Peyer's patch (tissue), 4 donors: Measurements from ENCODE around the gene SHB. TPM values are rescaled to one million over a fixed set of nuclear protein-coding genes. Genes with fewer than 3 reads are reported as not detected.
"Not testable (repeated sequence)": the region's sequence is repeated elsewhere in the genome, so short reads cannot be mapped to it uniquely, and the experiment has no call there.

Source experiments
- DNase-seq, 3 donors: peaks; one replicate each; pipeline ENCODE4 v3.0.0-alpha.2; 2017 to 2019
- H3K27ac ChIP-seq, 4 donors: fragments of 200-600 bp; sonication (generic); one replicate each; pipeline ENCODE4 v1.5.1; 2016 to 2019
- H3K27me3 ChIP-seq, 2 donors: fragments of 200-600 bp; sonication (generic); one replicate each; pipeline ENCODE4 v1.5.1; 2019
- H3K36me3 ChIP-seq, 3 donors: fragments of 200-600 bp; sonication (generic); one replicate each; pipeline ENCODE4 v1.5.1; 2016 to 2019
- H3K4me1 ChIP-seq, 4 donors: fragments of 200-600 bp; sonication (generic); one replicate each; pipeline ENCODE4 v1.5.1; 2016 to 2019
- H3K4me3 ChIP-seq, 4 donors: fragments of 200-600 bp; sonication (generic); 1 replicate in 3 of 4; 2 replicates in 1 of 4; pipeline ENCODE4 v1.5.1; 2016 to 2019; ENCODE audit warnings: mild to moderate bottlenecking in 1 of 4
- H3K9me3 ChIP-seq, 4 donors: fragments of 200-600 bp; sonication (generic); one replicate each; pipeline ENCODE4 v1.5.1; 2016 to 2019; ENCODE audit warnings: mild to moderate bottlenecking in 1 of 4
- POLR2A ChIP-seq, 2 donors: fragments of 450-650 bp; IDR thresholded peaks; one replicate each; pipeline ENCODE4 v1.5.1; 2017; ENCODE audit warnings: antibody characterized with exemption in 2 of 2, mild to moderate bottlenecking in 2 of 2, moderate library complexity in 2 of 2
- total RNA-seq, 4 donors: library from RNA; depleted of rRNA; stranded (reverse); fragments of >200 nt; gene quantifications; one replicate each; pipeline ENCODE4 v1.1.0, GENCODE V29; 2016
- TF ChIP-seq, protein P1 (sequence below), 6 experiments: fragments of 450-650 bp in 4 of 6; fragments of 200-600 bp in 2 of 6; sonication (generic) in 1 of 6; IDR thresholded peaks; one replicate each; pipeline ENCODE4 v1.5.1; 2017 to 2019; ENCODE audit warnings: antibody characterized with exemption in 6 of 6, mild to moderate bottlenecking in 3 of 6, moderate library complexity in 1 of 6

Gene SHB
- total RNA-seq, 4 donors from 2014 or later: 14.5 to 31.1 (median 25.6) TPM

GRCh38 chr9:37967761-37968080 is 101.3 kb downstream of the SHB start:
- H3K4me1 ChIP-seq: peaks cover 0 to 70% (median 10%) of the 10 kb centered on the region in 4 donors
- no peak for DNase-seq

GRCh38 chr9:37967014-37967760 is 101.8 kb downstream of the SHB start:
- DNase-seq: peak in 1 of 3 donors; percentile 48
- Histone ChIP-seq H3K4me1 (peaks cover 0 to 70% (median 10%) of the 10 kb centered on the region in 4 donors), H3K4me3 (no peak overlapping the region), H3K27ac (peak overlapping the region in 3 of 4 donors; percentile 18 to 93 (median 74)), H3K36me3 (no peaks in the 10 kb centered on the region), H3K27me3 (no peaks in the 10 kb centered on the region), H3K9me3 (no peaks in the 10 kb centered on the region)
- TF ChIP-seq, protein P1, sequence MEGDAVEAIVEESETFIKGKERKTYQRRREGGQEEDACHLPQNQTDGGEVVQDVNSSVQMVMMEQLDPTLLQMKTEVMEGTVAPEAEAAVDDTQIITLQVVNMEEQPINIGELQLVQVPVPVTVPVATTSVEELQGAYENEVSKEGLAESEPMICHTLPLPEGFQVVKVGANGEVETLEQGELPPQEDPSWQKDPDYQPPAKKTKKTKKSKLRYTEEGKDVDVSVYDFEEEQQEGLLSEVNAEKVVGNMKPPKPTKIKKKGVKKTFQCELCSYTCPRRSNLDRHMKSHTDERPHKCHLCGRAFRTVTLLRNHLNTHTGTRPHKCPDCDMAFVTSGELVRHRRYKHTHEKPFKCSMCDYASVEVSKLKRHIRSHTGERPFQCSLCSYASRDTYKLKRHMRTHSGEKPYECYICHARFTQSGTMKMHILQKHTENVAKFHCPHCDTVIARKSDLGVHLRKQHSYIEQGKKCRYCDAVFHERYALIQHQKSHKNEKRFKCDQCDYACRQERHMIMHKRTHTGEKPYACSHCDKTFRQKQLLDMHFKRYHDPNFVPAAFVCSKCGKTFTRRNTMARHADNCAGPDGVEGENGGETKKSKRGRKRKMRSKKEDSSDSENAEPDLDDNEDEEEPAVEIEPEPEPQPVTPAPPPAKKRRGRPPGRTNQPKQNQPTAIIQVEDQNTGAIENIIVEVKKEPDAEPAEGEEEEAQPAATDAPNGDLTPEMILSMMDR (IDR thresholded peaks at IDR 0.05): no peak
- TF ChIP-seq POLR2A (IDR thresholded peaks at IDR 0.05): no peak

More at GRCh38 chr9:37967761-37968080, 101.3 kb downstream of the SHB start:
- no peaks in the 10 kb centered on the region for H3K36me3 ChIP-seq
- H3K9me3 ChIP-seq: no peaks in the 10 kb centered on the region
- H3K27me3 ChIP-seq: no peaks in the 10 kb centered on the region
- TF ChIP-seq, protein P1 (IDR thresholded peaks at IDR 0.05): no peak
- no peak for TF ChIP-seq POLR2A (IDR thresholded peaks at IDR 0.05)
- peak overlapping the region in 2 of 4 donors; percentile 74 to 93 for H3K27ac ChIP-seq
- H3K4me3 ChIP-seq: no peak overlapping the region

- Histone ChIP-seq H3K27me3 (no peaks in the 10 kb centered on the region), H3K4me1 (peaks cover 0 to 70% (median 10%) of the 10 kb centered on the region in 4 donors), H3K27ac (peak overlapping the region in 3 of 4 donors; percentile 18 to 93 (median 74)), H3K36me3 (no peaks in the 10 kb centered on the region), H3K4me3 (no peak overlapping the region), H3K9me3 (no peaks in the 10 kb centered on the region)
- peak in 2 of 3 donors; percentile 54 to 57 for DNase-seq
- TF ChIP-seq POLR2A (IDR thresholded peaks at IDR 0.05): no peak
- TF ChIP-seq, protein P1 (IDR thresholded peaks at IDR 0.05): no peak
Measured at GRCh38 chr9:37966412-37967013, 102.5 kb downstream of the SHB start.

- peak overlapping the region in 2 of 4 donors; percentile 74 to 93 for H3K27ac ChIP-seq
- H3K27me3 ChIP-seq, H3K36me3 ChIP-seq, H3K9me3 ChIP-seq, H3K4me3 ChIP-seq: not testable (repeated sequence)
- H3K4me1 ChIP-seq: peaks cover 0 to 65% (median 10%) of the 10 kb centered on the region in 4 donors
- peak in 1 of 3 donors; percentile 50 for DNase-seq
Measured at GRCh38 chr9:37965676-37966345, 103.2 kb downstream of the SHB start.

GRCh38 chr9:37965116-37965515 is 103.9 kb downstream of the SHB start:
- Histone ChIP-seq H3K4me1 (peaks cover 0 to 63% (median 9%) of the 10 kb centered on the region in 4 donors), H3K27me3 (no peaks in the 10 kb centered on the region), H3K27ac (peak overlapping the region in 3 of 4 donors; percentile 69 to 93 (median 74)), H3K36me3 (no peaks in the 10 kb centered on the region), H3K4me3 (no peak overlapping the region), H3K9me3 (no peaks in the 10 kb centered on the region)
- DNase-seq: no peak
- TF ChIP-seq, protein P1 (IDR thresholded peaks at IDR 0.05): no peak
- no peak for TF ChIP-seq POLR2A (IDR thresholded peaks at IDR 0.05)

DNA sequence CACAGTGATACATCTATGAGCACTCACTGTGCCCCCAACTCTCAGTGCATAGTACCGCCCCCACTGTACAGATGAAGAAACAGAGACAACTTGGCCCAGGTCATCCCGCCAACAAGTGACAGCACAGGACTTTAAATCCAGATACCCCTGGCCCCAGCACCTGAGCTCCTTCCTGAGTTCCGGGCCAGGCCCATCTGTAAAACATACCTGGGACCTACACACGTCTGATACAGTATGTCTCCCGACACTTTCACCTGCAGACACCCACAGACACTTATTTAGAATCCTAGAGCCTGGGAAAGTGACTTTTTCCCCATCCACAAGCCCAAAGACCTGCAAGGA is 104.3 kb downstream of the SHB start:
- no peak overlapping the region for H3K4me3 ChIP-seq
- H3K36me3 ChIP-seq: no peaks in the 10 kb centered on the region
- no peaks in the 10 kb centered on the region for H3K27me3 ChIP-seq
- no peak for DNase-seq
- peak overlapping the region in 3 of 4 donors; percentile 69 to 93 (median 74) for H3K27ac ChIP-seq
- no peak for TF ChIP-seq POLR2A (IDR thresholded peaks at IDR 0.05)
- TF ChIP-seq, protein P1 (IDR thresholded peaks at IDR 0.05): no peak
- peaks cover 0 to 59% (median 7%) of the 10 kb centered on the region in 4 donors for H3K4me1 ChIP-seq
- no peaks in the 10 kb centered on the region for H3K9me3 ChIP-seq
